ENCODE data around the gene KHDC3L.

- TF ChIP-seq CTCF (conservative IDR thresholded peaks at IDR 0.05; ENCODE audit: low read depth, low read length) (no peak), EZH2 (IDR thresholded peaks at IDR 0.05; ENCODE audit: borderline replicate concordance, low read depth, low read length, poor library complexity, severe bottlenecking) (no peak)
Measured at GRCh38 chr6:73395875-73396274, 33.4 kb downstream of the KHDC3L start.
